Measurements from ENCODE around the gene CCDC192.
"Not testable (repeated sequence)": the region's sequence is repeated elsewhere in the genome, so short reads cannot be mapped to it uniquely, and the experiment has no call there.

- TF ChIP-seq POLR2AphosphoS5 (IDR thresholded peaks at IDR 0.05; ENCODE audit: insufficient read depth in 1 of 2, low read depth in 1 of 2); CTCF (IDR thresholded peaks at IDR 0.05); POLR2A (IDR thresholded peaks at IDR 0.05): not testable (repeated sequence)
These were observed 23.4 kb upstream of the CCDC192 start for GRCh38 chr5:127679691-127680330.

All from vagina (tissue), 2 donors.